GM23338 (cell line): ENCODE measurements around the gene OSBPL10. TPM values are rescaled to one million over a fixed set of nuclear protein-coding genes. Genes with fewer than 3 reads are reported as not detected.
A peak's percentile ranks its signal among the peaks of the same experiment; 100 is the strongest.

Experiments
- ATAC-seq: fragments of 200-7000 bp; cut with Tn5 transposase; 3 replicates; pipeline ENCODE4 v1.9.1; 2020
- DNase-seq: peaks from one replicate; pipeline ENCODE4 v3.0.0-alpha.2; 2015; ENCODE audit warnings: low spot score
- H2AFZ ChIP-seq: fragments of 200-600 bp; sonication (generic); 2 replicates; pipeline ENCODE4 v1.8.0; 2016; ENCODE audit warnings: antibody characterized with exemption, mild to moderate bottlenecking, moderate library complexity
- H3F3A ChIP-seq: fragments of 200-600 bp; sonication (generic); replicated peaks from 2 replicates; pipeline ENCODE4 v1.8.0; 2017; ENCODE audit warnings: antibody characterized with exemption, mixed run types, low read depth
- H3K27ac ChIP-seq: fragments of 200-600 bp; sonication (generic); 2 replicates; pipeline ENCODE4 v1.6.1; 2016; ENCODE audit warnings: low read depth
- H3K27me3 ChIP-seq: fragments of 200-600 bp; sonication (generic); 2 replicates; pipeline ENCODE4 v1.8.0; 2016; ENCODE audit warnings: mild to moderate bottlenecking, mixed run types, moderate library complexity; ENCODE audit not compliant: insufficient read depth
- H3K36me3 ChIP-seq: fragments of 200-600 bp; sonication (generic); 2 replicates; pipeline ENCODE4 v1.8.0; 2016; ENCODE audit warnings: mild to moderate bottlenecking; ENCODE audit not compliant: insufficient read depth
- H3K4me1 ChIP-seq: fragments of 200-600 bp; sonication (generic); 2 replicates; pipeline ENCODE4 v1.8.0; 2016; ENCODE audit warnings: mild to moderate bottlenecking, moderate library complexity; ENCODE audit not compliant: insufficient read depth
- H3K4me2 ChIP-seq: fragments of 200-600 bp; sonication (generic); 2 replicates; pipeline ENCODE4 v1.7.1; 2017; ENCODE audit warnings: mixed run types
- H3K4me3 ChIP-seq: fragments of 200-600 bp; sonication (generic); 2 replicates; pipeline ENCODE4 v1.6.1; 2016; ENCODE audit warnings: mixed run types
- H3K79me2 ChIP-seq: fragments of 200-600 bp; sonication (generic); replicated peaks from 2 replicates; pipeline ENCODE4 v1.8.0; 2017; ENCODE audit warnings: mild to moderate bottlenecking; ENCODE audit not compliant: insufficient read depth
- H3K9me2 ChIP-seq: fragments of 200-600 bp; sonication (generic); 2 replicates; pipeline ENCODE4 v1.8.0; 2017; ENCODE audit not compliant: insufficient read depth
- H4K20me1 ChIP-seq: fragments of 200-600 bp; sonication (generic); replicated peaks from 2 replicates; pipeline ENCODE4 v1.8.0; 2017; ENCODE audit warnings: mild to moderate bottlenecking; ENCODE audit not compliant: insufficient read depth
- H3K27ac Mint-ChIP-seq: 2 replicates; pipeline ENCODE4 v1.8.0; 2020; ENCODE audit warnings: inconsistent platforms, mild to moderate bottlenecking, moderate library complexity, mixed read lengths
- H3K27me3 Mint-ChIP-seq: 3 replicates; pipeline ENCODE4 v1.8.0; 2022; ENCODE audit warnings: low read depth, mild to moderate bottlenecking, moderate library complexity, mixed read lengths, inconsistent platforms; ENCODE audit not compliant: insufficient read depth, poor library complexity
- H3K36me3 Mint-ChIP-seq: 3 replicates; pipeline ENCODE4 v1.8.0; 2021; ENCODE audit warnings: low read depth, mild to moderate bottlenecking, inconsistent platforms, moderate library complexity, mixed read lengths
- H3K4me1 Mint-ChIP-seq: 3 replicates; pipeline ENCODE4 v1.8.0; 2020; ENCODE audit warnings: mild to moderate bottlenecking, inconsistent platforms, mixed read lengths
- H3K4me3 Mint-ChIP-seq: 3 replicates; pipeline ENCODE4 v1.8.0; 2021; ENCODE audit warnings: moderate library complexity, mild to moderate bottlenecking, inconsistent platforms, mixed read lengths
- H3K9me3 Mint-ChIP-seq: 3 replicates; pipeline ENCODE4 v1.8.0; 2020; ENCODE audit warnings: moderate library complexity, mild to moderate bottlenecking, inconsistent platforms, mixed read lengths
- CREB1 ChIP-seq: fragments of 250-450 bp; sonication (Bioruptor Pico); IDR thresholded peaks from 2 replicates; pipeline ENCODE4 v1.5.0; 2020; ENCODE audit warnings: low read depth, mild to moderate bottlenecking, moderate library complexity
- ETS1 ChIP-seq: IDR thresholded peaks from 2 replicates; pipeline ENCODE4 v1.6.1; 2016; ENCODE audit warnings: antibody characterized with exemption
- EZH2phosphoT487 ChIP-seq: fragments of 200-600 bp; sonication (generic); IDR thresholded peaks from one replicate; pipeline ENCODE4 v1.8.1; 2018; ENCODE audit warnings: antibody characterized with exemption; ENCODE audit not compliant: unreplicated experiment
- NANOG ChIP-seq: IDR thresholded peaks from 2 replicates; pipeline ENCODE4 v1.6.1; 2016; ENCODE audit warnings: antibody characterized with exemption, borderline replicate concordance
- POLR2AphosphoS5 ChIP-seq: IDR thresholded peaks from 2 replicates; pipeline ENCODE4 v1.6.1; 2016; ENCODE audit warnings: antibody characterized with exemption, low read depth
- ZNF331 ChIP-seq: fragments of 250-450 bp; sonication (Bioruptor Pico); IDR thresholded peaks from 2 replicates; pipeline ENCODE4 v1.5.0; 2020; ENCODE audit warnings: low read depth, mild to moderate bottlenecking, moderate library complexity
- ZNF462 ChIP-seq: fragments of 250-450 bp; sonication (Bioruptor Pico); IDR thresholded peaks from 2 replicates; pipeline ENCODE4 v1.5.0; 2020; ENCODE audit warnings: mild to moderate bottlenecking, moderate library complexity
- polyA plus RNA-seq: library from polyadenylated mRNA; unstranded; fragments of >200 nt; fragmentation: Nextera tagmentation; extraction: Ambion mirVana; gene quantifications from 2 replicates; pipeline ENCODE4 v1.2.1, GENCODE V29; 2016
- total RNA-seq: library from RNA; depleted of rRNA; stranded (reverse); fragments of >200 nt; shearing (Covaris generic); gene quantifications from 2 replicates; pipeline ENCODE4 v1.2.3, GENCODE V29; 2014

Gene OSBPL10
- total and polyA plus RNA-seq, 2 experiments from 2014 or later: 23.8 to 149 TPM

DNA sequence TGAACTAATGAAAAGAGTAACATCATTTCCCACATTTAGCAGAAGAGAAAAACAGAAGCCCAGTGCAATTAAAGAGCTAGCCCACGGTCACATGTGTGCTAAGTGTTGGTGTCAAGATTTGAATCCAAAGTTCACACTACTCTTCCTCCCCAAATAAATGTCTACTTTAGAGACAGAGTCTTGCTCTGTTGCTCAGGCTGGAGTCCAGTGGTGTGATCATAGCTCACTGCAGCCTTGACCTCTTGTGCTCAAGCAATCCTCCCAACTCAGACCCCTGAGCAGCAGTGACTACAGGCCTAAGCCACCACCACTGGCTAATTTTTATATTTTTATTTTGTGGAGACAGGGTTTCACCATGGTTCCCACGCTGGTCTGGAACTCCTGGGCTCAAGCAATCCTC is 4.8 kb downstream of the OSBPL10 start (continued):
- TF ChIP-seq ZNF462: no peak
- TF ChIP-seq EZH2phosphoT487: no peak

- ATAC-seq: no peak
- 0 out of 2 replicates have a peak overlapping the region, but pooled peaks have one; percentile 48 for H3K4me2 ChIP-seq
- peaks cover 68% of the 10 kb centered on the region for H3K4me1 Mint-ChIP-seq
- no peak for TF ChIP-seq POLR2AphosphoS5
- no peak for TF ChIP-seq NANOG
- no peak for TF ChIP-seq ZNF331 (CRISPR knock-in tag)
- no peak for TF ChIP-seq CREB1 (CRISPR knock-in tag)
- no peak for TF ChIP-seq ETS1
- TF ChIP-seq ZNF462: no peak
Measured at GRCh38 chr3:31974964-31975363, 6.1 kb downstream of the OSBPL10 start.

More at GRCh38 chr3:31974964-31975363, 6.1 kb downstream of the OSBPL10 start:
- H3K9me2 ChIP-seq: no peaks in the 10 kb centered on the region
- peaks cover 13% of the 10 kb centered on the region; the same call in 1 of the 2 replicates for H4K20me1 ChIP-seq
- H3K4me3 ChIP-seq: no peak overlapping the region
- H3K27ac Mint-ChIP-seq: no peak overlapping the region
- peaks cover 5% of the 10 kb centered on the region for H3K27me3 Mint-ChIP-seq
- peaks cover 28% of the 10 kb centered on the region for H3K36me3 Mint-ChIP-seq
- H3K4me1 ChIP-seq: peaks cover 70% of the 10 kb centered on the region
- H3K36me3 ChIP-seq: 0 out of 2 replicates have a peak, but pooled peaks cover 5% of the 10 kb centered on the region
- H3K79me2 ChIP-seq: peaks cover 100% of the 10 kb centered on the region
- H3K27ac ChIP-seq: no peak overlapping the region
- H3K9me3 Mint-ChIP-seq: no peaks in the 10 kb centered on the region
- H2AFZ ChIP-seq: no peak overlapping the region
- H3K4me3 Mint-ChIP-seq: no peak overlapping the region
- DNase-seq: no peak
- H3F3A ChIP-seq: no peaks in the 10 kb centered on the region
- H3K27me3 ChIP-seq: no peaks in the 10 kb centered on the region
